MM.1S (cell line): Measurements from ENCODE around the gene NT5M.

Experiments used
- CTCF ChIP-seq: fragments of 300-600 bp; sonication (generic); IDR thresholded peaks from 2 replicates; pipeline ENCODE4 v1.5.1; 2016; ENCODE audit warnings: antibody characterized with exemption, low read length, mixed read lengths
- EZH2 ChIP-seq: fragments of 300-600 bp; sonication (generic); optimal IDR thresholded peaks from 2 replicates; pipeline ENCODE3; 2017; ENCODE audit warnings: low read depth, mild to moderate bottlenecking, antibody characterized with exemption, low read length, mixed read lengths

- TF ChIP-seq CTCF = no peak
- TF ChIP-seq EZH2 = no peak
Measured at GRCh38 chr17:17384291-17384615, 81.1 kb downstream of the NT5M start.
